SJCRH30 (cell line): ENCODE results near the gene SLX4. TPM values are rescaled to one million over a fixed set of nuclear protein-coding genes. Genes with fewer than 3 reads are reported as not detected.

Source experiments
- DNase-seq, 2 experiments: peaks; one replicate each; pipeline ENCODE4 v3.0.0-alpha.2; 2015 to 2020
- H3K27ac ChIP-seq: fragments of 250-450 bp; sonication (Bioruptor Pico); 2 replicates; pipeline ENCODE4 v1.5.1; 2020; ENCODE audit warnings: mild to moderate bottlenecking, moderate library complexity
- H3K27me3 ChIP-seq: fragments of 250-450 bp; sonication (Bioruptor Pico); 2 replicates; pipeline ENCODE4 v1.5.1; 2020; ENCODE audit warnings: mild to moderate bottlenecking, moderate library complexity
- H3K36me3 ChIP-seq: fragments of 250-450 bp; sonication (Bioruptor Pico); 2 replicates; pipeline ENCODE4 v1.5.1; 2020; ENCODE audit warnings: mild to moderate bottlenecking, moderate library complexity
- H3K4me1 ChIP-seq: fragments of 250-450 bp; sonication (Bioruptor Pico); 2 replicates; pipeline ENCODE4 v1.5.1; 2020; ENCODE audit warnings: mild to moderate bottlenecking, moderate library complexity
- H3K4me3 ChIP-seq: fragments of 250-450 bp; sonication (Bioruptor Pico); 2 replicates; pipeline ENCODE4 v1.5.1; 2020; ENCODE audit warnings: mild to moderate bottlenecking, moderate library complexity
- H3K9me3 ChIP-seq: fragments of 250-450 bp; sonication (Bioruptor Pico); replicated peaks from 2 replicates; pipeline ENCODE4 v1.5.1; 2020; ENCODE audit warnings: mild to moderate bottlenecking, moderate library complexity
- total RNA-seq: library from RNA; depleted of rRNA; stranded (reverse); fragments of >200 nt; shearing (Covaris generic); gene quantifications from 2 replicates; pipeline ENCODE4 v1.2.3, GENCODE V29; 2014

The SLX4 gene
- total RNA-seq, 1 experiment from 2014 or later = 7.6 TPM

DNA sequence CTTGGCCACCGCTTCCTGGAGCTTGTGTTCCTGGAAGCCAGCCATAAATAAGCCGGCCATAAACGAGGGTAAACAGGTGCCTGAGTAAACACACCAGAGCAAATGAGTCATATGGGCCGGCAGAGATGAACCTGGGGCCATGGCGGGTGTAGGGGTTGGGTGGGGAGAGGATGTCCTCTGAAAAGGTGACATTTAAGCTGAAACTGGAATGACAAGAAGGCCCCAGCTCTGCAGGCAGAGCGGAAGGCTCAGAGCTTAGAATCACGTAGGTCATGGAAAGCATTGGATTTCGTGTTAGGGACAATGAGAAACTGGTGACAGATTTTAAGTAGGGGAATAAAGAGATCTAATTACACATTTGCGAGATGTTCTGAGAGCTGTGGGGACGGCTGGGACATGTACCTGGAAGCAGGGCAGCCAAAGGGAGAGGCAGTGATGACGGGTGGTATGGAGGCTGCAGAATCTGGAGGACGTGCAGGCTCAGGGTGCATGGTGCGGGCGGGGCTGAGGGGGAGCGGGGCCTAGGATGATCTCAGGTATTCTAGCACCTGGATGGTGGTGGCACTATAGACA, 35.0 kb upstream of the SLX4 start:
- peak; percentile 73 to 82 for DNase-seq
- H3K27ac ChIP-seq = peak overlapping the region; percentile 93
- H3K27me3 ChIP-seq = no peaks in the 10 kb centered on the region
- H3K36me3 ChIP-seq = no peaks in the 10 kb centered on the region
- H3K4me1 ChIP-seq = peaks cover 21% of the 10 kb centered on the region
- no peaks in the 10 kb centered on the region for H3K9me3 ChIP-seq
- H3K4me3 ChIP-seq = peak overlapping the region; percentile 46

DNA sequence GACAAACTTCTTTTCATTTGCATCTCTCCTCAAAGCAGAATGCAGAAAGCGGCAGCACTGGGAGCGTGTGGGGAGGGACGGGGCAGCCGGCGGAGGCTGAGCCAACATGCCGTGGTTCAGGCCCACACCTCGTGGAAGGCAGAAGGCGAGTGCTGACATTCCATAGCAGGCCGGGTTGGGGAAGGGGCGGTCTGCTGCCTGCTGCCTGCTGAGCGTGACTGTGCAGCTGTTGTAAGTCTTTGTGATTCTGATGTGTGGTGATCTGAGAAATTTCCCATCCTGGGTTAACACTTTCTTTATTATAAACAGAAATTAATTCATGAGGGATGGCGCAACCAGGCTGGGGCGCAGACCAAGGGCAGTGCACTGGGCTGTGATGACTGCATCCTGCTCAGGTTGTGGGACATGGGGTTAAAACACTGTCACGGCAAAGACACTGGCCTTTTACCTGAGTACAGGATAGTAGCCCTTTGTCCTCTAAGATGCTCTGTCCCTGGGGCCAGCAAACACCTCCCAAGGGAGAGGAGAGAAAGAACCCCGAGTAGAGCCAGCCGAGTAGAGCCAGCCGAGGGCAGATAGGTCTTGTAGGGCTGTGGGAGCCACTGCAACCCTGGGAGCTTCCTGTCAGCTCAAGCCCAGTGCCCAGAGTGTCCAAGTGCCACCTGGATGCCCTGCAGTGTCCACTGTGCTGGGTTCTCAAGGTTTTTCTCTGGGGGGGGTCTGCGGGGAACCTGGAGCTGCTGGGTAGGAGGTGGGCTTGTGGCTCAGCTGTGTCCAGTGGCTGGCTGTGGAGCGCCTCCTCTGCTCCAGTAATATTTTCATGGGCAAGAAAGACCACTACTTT, 34.3 kb upstream of the SLX4 start:
- no peaks in the 10 kb centered on the region for H3K27me3 ChIP-seq
- H3K9me3 ChIP-seq = no peaks in the 10 kb centered on the region
- H3K4me1 ChIP-seq = peaks cover 21% of the 10 kb centered on the region
- peak overlapping the region; percentile 93 for H3K27ac ChIP-seq
- DNase-seq = peak; percentile 91 to 92
- no peaks in the 10 kb centered on the region for H3K36me3 ChIP-seq
- peak overlapping the region; percentile 46 for H3K4me3 ChIP-seq

DNA sequence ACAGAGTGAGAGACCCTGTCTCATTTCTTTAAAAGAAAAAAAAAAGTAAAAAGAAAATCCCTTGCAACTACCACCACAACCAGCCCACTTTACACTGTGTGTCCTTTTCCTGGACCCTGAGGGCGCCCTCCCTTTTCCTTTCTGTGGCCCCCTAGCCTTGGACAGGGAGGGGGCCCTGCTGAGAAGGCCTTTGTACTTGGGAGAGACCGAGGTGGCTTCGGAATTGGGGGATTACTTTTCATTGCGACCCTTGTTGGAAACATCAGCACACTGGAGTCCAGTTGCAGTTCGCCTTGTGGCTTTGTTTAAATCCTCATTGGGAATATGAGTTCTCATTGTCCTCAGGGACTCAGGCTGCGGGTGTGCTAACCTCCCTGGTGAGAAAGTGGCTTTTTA, 33.7 kb upstream of the SLX4 start:
- DNase-seq = no peak
- H3K27me3 ChIP-seq = no peaks in the 10 kb centered on the region
- H3K27ac ChIP-seq = peak overlapping the region; percentile 93
- H3K36me3 ChIP-seq = no peaks in the 10 kb centered on the region
- peak overlapping the region; percentile 46 for H3K4me3 ChIP-seq
- H3K9me3 ChIP-seq = no peaks in the 10 kb centered on the region
- peaks cover 21% of the 10 kb centered on the region for H3K4me1 ChIP-seq

DNA sequence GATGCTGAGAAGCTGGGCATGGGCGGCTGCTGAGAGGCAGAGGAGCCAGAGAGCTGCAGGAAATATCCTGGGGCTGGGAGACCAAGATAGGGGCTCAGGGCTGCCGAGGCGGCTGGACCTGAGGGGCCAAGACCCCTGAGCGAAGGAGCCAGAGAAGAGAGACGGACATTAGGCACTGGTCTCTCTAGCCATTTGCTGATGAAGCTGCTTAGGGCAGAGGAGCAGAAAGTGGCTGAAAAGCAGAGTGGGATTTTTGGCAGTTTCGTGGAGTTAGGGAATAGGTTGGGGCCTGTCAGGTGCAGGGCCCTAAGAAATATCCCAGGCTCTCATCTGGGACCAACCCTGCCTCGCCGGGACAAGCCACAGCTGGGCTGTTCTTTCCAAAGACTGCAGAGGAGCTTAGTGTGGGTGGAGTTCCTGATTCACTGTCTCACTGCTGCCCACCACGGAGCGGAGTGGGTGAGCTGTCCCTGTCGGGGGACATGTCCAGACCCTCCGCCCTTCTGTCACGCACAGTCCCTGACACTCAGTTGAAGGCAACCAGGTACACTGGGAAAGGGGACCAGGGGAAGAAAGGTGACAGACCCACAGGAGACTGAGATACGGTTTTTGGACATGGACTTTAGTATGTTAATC, 31.8 kb upstream of the SLX4 start:
- peaks cover 21% of the 10 kb centered on the region for H3K4me1 ChIP-seq
- H3K27ac ChIP-seq = no peak overlapping the region
- no peak for DNase-seq

DNA sequence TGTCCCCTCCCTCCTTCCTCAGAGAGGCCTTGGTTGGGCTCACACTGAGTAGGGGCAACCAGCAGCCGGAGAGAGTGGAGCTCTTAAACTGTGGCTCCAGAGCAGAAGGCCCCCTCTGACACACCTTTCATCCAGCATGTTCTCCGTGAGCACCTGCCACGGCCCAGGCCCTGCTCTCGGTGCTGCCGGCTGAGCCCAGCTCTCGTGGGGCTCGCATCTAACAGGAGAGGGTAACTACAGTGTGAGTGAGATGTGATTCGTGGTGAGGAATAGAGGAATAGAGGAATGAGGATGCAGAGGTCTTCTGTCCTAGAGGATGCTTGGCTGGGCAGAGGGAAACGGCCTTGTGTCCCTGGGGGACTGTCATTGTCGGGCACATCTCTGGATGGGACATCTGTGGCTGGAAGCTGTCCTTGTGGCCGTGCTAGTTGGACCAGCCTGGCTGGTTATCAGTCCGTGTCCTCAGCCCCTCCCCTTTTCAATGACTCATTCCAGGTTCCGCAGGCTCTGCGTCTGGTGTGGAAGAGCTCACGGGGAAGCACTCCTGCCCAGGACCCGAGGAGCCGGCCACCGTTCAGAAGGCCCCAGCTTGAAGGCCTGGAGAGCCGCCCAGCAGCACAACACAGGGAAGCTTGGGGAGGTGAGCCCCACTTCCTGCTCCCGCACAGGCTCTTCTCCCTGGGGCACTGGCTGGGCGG, 31.1 kb upstream of the SLX4 start:
- Histone ChIP-seq H3K27ac (no peak overlapping the region), H3K9me3 (no peaks in the 10 kb centered on the region), H3K4me1 (peaks cover 21% of the 10 kb centered on the region), H3K36me3 (no peaks in the 10 kb centered on the region), H3K4me3 (no peak overlapping the region), H3K27me3 (no peaks in the 10 kb centered on the region)
- no peak for DNase-seq

More for the DNA sequence above, 31.8 kb upstream of the SLX4 start:
- Histone ChIP-seq H3K36me3 (no peaks in the 10 kb centered on the region), H3K9me3 (no peaks in the 10 kb centered on the region), H3K27me3 (no peaks in the 10 kb centered on the region), H3K4me3 (no peak overlapping the region)

DNA sequence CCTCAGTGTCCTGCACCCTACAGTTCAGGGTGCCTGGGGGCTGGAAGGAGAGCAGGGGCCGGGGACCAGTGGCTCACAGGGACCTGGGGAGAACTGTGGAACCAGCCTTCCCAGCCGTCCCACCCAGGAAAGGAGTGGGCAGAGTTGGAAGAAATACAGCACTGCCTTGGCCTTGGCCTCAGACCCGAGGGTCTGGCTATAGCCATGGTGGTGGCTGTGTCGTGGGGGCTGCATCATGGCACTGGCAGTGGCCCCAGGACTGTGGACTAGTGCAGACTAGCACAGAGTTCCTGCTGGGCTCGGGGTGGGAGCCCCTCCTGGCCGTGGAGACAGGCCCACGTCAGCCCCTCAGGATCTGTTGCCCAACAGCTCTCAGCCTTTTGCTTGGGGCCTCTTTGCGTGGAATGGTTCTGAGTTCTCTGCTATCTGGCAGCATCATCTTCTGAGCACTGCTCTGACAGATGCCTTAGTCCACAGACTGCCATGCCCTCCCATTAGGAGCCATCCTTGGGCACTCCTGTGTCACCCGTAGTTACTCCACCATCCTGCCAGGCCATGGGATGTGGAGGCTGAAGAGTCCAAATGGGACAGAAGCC, 30.5 kb upstream of the SLX4 start:
- Histone ChIP-seq H3K9me3 (no peaks in the 10 kb centered on the region), H3K4me1 (peaks cover 20% of the 10 kb centered on the region), H3K4me3 (no peak overlapping the region), H3K27ac (no peak overlapping the region), H3K27me3 (no peaks in the 10 kb centered on the region), H3K36me3 (no peaks in the 10 kb centered on the region)
- DNase-seq = no peak

DNA sequence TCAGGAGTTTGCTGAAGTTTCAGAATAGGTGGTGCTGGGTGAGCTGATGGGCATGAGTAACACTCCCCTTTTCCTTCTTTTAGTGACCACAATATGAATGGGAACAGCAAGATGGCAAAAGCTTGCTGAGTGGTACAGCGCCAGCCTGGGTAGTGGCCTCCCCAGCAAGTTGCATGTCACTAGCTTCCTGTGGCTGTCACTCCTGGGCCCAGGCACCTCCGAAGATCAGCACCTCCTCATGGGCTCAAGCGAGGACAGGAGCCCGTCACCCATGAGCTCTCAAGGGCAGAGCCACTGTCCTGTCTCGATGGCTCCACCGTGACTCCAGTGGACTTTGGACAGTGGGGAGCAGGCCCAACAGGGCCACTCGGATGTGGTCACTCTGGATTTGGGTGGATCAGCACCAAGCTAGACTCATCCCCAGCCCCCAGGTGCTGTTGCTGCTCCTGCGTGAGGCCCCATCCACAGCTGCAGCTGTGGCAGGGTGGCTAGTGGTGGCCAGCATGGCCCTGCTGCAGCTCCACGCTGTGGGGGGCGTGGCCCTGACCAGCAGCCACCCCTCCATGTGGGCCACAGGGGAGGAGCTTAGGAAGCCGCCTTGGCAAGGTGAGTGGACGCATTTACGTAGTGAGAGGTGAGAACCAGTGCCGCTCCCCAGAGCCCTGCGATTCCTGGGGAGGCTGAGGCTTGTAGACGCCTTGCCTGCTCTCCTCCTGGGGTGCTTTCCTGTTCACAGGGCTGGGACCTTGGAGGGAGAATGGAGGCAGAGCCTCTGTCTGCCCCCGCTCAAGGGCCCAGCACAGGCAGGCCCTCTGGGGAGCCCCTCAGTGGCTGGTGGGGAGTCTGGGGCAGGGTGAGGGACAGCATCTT, 29.5 kb upstream of the SLX4 start:
- Histone ChIP-seq H3K9me3 (no peaks in the 10 kb centered on the region), H3K4me1 (peaks cover 10% of the 10 kb centered on the region), H3K4me3 (no peak overlapping the region), H3K36me3 (no peaks in the 10 kb centered on the region), H3K27me3 (no peaks in the 10 kb centered on the region), H3K27ac (no peak overlapping the region)
- no peak for DNase-seq

DNA sequence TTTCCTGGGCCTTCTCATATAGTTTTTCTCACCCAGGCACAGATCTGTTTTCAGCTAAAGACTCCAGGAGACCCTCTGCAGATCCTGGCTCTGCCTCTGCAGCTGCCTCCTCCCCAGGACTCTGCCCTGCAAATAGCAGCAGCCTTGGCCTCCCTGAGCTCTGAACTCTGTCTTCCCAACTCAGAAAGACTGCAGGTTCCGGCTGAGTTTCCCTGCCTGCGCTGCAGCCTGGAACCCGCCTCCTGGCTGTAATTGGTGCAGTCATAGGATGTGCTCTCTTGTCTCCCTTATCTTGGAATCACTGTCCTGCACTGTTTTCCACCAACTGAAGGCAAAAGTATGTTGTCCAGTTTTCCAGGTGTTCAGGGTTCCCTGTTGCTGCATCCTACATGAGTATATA, 28.8 kb upstream of the SLX4 start:
- H3K9me3 ChIP-seq = no peaks in the 10 kb centered on the region
- H3K4me3 ChIP-seq = no peak overlapping the region
- no peaks in the 10 kb centered on the region for H3K36me3 ChIP-seq
- H3K4me1 ChIP-seq = peaks cover 6% of the 10 kb centered on the region; the same call in 1 of the 2 replicates
- no peaks in the 10 kb centered on the region for H3K27me3 ChIP-seq
- no peak for DNase-seq
- no peak overlapping the region for H3K27ac ChIP-seq

DNA sequence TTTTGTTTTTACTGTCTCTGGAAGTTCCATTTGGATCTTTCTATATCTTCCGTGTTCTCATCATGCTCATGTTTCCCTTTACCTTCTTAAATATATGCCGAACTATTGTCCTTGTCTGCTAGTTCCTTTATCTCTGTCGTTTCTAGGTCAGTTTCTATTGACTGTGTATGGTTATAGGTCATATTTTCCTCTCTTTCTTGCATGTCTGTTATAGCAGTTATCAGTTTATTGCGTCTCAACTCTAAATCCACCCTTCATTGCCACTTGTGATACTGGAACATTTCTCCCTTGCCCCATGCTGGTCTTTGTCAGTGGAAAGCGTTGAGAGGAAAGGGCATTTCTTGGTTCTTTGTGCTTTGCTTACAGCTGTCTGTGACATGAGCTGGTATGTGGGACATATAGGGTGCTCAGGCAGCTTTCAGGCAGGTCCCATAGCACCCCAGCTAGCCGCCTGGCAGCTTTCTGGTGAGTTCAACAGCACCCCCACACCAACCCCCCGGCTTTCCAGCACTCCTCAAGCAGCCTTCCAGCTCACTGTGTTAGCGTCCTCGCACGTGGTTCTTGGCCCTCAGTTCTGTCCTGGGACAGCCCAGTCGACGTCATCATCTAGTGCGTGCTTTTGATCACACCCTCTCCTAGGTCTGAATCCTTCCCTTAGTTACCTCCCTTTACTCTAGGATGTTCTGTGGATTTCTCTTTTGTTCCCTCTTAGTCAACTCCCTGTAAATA, 27.7 kb upstream of the SLX4 start:
- Histone ChIP-seq H3K4me3 (no peak overlapping the region), H3K9me3 (no peaks in the 10 kb centered on the region), H3K27ac (no peak overlapping the region), H3K4me1 (no peaks in the 10 kb centered on the region), H3K27me3 (no peaks in the 10 kb centered on the region), H3K36me3 (no peaks in the 10 kb centered on the region)
- DNase-seq = no peak

DNA sequence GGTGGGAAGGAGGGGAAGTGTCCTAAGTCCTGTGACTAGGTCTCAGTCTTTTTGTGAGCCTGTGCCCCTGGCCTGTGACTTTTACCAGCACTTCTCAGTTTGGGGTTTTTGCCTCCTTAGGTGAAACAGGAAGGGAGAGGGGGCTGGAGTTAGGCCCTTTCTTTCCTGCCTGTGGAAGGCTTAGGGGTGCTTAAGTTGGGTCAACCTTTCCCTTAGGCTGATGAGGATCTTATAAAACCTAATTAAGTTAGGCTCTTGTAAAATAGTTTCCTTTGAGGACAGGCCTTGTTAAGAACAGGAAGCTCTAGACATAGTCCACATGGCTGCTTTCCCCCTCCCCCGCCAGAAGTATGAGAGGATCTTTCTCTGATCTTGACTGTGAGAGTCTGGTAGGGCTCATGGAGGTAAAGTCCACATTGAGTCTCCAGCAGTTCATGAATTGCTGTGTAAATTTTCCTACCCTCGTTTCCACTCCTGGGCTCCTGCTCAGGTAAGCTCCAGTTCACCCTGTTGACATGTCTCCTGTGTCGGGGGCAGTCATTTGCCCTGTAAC, 26.0 kb upstream of the SLX4 start:
- Histone ChIP-seq H3K27ac (no peak overlapping the region), H3K27me3 (no peaks in the 10 kb centered on the region), H3K9me3 (no peaks in the 10 kb centered on the region), H3K36me3 (no peaks in the 10 kb centered on the region), H3K4me1 (no peaks in the 10 kb centered on the region), H3K4me3 (no peak overlapping the region)
- no peak for DNase-seq

DNA sequence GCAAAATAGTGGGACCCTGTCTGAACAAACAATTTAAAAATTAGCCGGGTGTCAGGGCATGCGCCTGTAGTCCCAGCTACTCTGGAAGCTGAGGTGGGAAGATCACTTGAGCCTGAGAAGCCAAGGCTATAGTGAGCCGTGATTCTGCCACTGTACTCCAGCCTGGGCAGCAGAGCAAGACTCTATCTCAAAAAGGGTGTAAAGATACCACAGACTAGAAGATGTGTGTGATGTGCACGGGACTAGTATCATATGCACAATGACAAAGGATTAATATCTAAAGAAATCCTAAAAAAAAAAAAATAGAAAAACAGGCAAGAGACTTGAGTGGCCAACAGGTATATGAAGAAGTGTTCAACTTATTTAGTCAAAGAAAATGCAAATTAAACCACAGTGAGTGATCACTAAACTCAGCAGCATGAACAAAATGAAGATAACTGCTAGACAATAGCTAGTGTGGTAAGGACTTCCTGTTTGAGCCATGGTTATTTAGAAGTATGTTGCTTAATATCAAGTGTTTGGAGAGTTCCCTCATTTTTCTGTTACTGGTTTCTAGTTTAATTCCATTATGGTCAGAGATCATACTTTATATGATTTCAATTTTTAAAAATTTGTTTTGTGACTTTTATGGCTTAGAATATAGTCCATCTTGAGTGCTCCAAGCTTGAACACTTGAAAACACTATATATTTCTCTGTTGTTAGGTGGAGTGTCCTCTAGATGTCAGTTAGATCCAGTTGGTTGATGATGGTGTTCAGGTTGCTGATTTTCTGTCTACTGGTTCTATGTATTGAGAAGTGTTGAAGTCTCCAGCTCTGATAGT, 14.7 kb upstream of the SLX4 start:
- H3K9me3 ChIP-seq = no peaks in the 10 kb centered on the region
- H3K4me3 ChIP-seq = no peak overlapping the region
- H3K27ac ChIP-seq = no peak overlapping the region
- no peaks in the 10 kb centered on the region for H3K27me3 ChIP-seq
- no peaks in the 10 kb centered on the region for H3K4me1 ChIP-seq
- DNase-seq = no peak
- no peaks in the 10 kb centered on the region for H3K36me3 ChIP-seq

DNA sequence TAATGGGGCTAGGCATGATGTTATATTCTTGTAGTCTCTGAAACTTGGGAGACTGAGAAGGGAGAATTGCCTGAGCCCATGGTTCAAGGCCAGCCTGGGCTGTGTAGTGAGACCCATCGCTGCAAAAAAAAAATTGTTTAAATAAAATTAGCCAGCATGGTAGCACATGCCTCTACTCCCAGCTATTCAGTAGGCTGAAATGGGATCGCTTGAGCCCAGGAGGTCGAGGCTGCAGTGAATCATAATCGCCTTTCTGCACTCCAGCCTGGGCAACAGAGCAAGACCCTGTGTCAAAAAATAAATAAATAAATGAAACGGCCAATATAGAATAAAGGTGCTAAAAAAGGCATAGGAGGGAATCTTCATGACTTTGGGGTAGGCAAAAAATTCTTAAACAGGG, 13.9 kb upstream of the SLX4 start:
- Histone ChIP-seq H3K27ac (no peak overlapping the region), H3K4me3 (no peak overlapping the region), H3K4me1 (no peaks in the 10 kb centered on the region), H3K27me3 (no peaks in the 10 kb centered on the region), H3K9me3 (no peaks in the 10 kb centered on the region), H3K36me3 (no peaks in the 10 kb centered on the region)
- no peak for DNase-seq
